Measurements from ENCODE around the gene PRKD2.
"Not testable (repeated sequence)": the region's sequence is repeated elsewhere in the genome, so short reads cannot be mapped to it uniquely, and the experiment has no call there.

The PRKD2 gene

DNA sequence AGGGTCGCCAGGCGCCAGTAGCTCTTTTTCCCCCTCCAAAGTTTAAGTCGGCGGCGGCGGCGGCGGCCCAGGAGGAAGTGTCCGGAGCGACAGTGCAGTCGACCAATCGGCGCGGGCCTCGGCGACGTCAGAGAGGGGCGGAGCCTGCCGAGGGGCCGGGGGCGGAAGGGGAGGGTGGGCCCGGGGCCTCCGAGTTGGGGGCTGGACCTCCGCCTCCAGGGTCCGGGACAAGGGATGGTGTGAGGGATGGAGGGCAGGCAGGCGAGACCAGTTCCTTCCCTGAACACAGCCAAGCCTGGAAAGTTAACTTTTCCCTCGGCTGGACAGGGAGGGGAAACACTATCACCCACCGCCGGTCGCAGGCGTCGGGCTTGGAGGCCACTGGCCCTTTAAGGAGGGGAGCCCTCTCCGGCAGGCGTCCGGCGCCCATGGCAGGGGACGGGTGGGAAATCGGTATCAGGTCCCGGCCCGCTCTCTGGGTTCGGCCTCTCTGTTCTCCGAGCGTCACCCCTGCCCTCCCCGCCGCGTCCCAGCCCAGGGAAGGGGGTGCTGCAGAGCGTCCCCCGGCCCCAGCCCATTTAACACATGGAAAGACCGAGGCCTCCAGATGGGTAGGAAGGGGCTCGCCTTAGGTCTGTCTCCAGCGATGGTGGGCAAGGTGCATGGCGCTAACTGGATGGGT is at the start of gene PRKD2:
Gene PRKD2, minus strand, starts transcription at position 81 of the 682 bp plus-strand sequence. CDS start 744 bp downstream, outside the sequence.
- peak; percentile 60 for DNase-seq (ENCODE audit: low spot score)

DNA sequence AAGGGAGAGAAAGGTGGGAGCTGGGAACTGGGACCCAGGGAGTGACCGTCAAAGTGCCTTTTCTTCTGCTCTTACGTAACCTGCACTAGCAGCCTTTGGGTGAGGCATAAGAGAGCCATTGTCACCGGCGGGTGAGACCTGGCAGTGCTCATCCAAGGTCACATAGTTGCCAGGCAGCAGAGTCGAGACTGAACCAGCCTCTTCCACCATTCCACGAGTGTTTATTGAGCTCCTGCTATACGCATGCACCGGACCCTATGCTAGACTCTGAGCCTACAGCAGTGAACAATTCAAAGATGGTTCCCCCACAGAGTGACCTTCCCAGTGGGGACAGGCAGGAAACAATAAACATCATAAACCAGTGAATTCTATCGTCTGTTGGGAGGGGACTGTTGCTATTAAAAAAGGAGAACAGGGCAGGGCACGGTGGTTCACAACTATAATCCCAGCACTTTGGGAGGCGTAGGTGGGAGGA is 47.9 kb upstream of the PRKD2 start:
- no peak for DNase-seq (ENCODE audit: low spot score)

DNA sequence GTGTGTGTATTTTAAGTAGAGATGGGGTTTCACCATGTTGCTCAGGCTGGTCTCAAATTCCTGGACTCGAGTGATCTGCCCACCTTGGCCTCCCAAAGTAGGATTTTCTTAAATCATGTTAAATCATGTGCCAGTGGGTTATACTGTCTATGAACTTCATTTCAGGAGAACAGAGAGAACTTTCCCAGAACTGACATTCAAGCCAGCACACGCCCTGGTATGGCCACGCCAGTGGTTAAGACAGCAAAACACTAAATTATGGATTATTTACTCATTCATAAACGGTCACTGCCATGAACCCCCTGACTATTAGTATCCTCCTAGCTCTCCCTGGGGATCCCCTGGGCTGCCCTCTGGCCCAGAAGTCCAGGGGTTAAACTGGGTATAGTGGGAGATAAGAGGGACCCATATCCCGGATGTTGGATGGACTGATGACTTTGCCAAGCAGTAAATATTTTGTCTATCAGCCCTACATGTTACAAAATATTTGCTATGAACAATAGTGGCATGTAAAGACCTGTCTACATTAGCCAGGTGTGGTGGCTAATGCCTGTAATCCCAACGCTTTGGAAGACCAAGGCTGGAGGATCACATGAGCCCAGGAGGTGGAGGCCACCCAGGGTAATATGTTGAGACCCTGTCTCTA is 45.5 kb upstream of the PRKD2 start:
- no peak for DNase-seq (ENCODE audit: low spot score)

DNA sequence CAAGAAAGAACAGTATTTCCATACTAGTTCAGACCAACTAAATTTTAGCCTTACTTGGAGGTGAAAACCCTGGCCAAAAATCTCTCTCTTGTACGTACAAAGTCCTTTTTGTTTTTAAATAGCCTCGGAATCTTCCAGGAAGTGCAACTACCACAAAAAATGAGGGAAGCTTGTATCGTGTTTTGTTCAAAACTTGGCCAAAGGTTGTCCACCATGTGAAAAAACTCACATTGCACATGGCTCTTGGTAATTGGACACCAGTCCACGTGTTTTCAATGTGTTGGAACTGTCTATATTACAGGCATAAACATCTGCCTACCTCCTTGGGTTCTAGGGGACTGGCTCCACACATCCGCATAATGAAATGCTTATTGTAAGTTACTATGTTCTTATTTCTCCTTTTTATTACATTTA is 44.5 kb upstream of the PRKD2 start:
- no peak for DNase-seq (ENCODE audit: low spot score)

DNA sequence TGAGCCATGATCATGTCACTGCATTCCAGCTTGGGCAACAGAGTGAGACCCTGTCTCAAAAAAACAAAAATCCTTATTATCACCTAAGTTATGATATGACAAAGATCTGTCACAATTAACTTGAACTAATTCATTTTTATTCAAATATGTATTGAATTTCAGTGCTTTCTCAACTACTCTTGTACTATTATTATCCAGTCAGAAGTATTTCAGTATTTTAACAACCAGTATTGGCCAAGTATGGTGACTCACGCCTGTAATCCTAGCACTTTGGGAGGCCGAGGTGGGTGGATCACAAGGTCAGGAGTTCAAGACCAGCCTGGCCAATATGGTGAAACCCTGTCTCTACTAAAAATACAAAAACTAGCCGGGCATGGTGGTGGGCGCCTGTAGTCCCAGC is 44.0 kb upstream of the PRKD2 start:
- DNase-seq (ENCODE audit: low spot score), result not testable (repeated sequence)

DNA sequence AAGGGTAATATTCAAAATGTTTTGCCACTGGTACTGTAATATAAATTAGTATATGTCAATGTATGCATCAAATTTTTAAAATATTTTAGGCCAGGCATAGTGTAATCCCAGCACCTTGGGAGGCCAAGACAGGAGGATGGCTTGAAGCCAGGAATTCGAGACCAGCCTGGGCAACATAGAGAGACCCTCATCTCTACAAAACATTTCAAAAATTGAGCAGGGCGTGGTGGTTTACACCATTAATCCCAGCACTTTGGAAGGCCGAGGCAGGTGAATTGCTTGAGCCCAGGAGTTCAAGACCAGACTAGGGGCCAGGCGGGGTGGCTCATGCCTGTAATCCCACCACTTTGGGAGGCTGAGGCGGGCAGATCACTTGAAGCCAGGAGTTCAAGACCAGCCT is 43.4 kb upstream of the PRKD2 start:
- DNase-seq (ENCODE audit: low spot score), result no peak

DNA sequence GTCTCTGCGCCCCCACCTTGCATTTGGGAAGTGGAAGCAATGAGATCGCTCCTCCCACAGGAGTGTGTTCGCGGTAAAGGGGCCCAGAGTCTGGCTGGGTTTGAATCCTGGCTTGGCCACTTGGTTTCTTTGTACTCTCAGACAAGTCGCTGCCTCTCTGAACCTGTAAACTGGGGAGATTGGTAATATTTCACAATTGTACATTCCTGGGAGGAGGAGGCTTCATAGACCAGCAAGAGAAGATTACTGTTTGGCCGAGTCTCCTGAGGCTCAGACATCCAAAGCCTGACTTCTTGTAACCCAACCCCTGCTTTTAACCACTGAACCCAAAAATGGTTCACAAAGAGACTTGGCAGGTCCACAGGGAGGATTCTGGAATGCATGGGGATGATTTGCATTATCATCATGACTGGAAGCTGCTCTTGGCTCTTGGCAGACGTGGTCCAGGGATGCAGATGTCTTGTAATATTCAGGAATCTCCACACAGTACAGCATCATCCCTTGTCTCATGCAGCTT is 43.0 kb upstream of the PRKD2 start:
- DNase-seq (ENCODE audit: low spot score), result no peak

DNA sequence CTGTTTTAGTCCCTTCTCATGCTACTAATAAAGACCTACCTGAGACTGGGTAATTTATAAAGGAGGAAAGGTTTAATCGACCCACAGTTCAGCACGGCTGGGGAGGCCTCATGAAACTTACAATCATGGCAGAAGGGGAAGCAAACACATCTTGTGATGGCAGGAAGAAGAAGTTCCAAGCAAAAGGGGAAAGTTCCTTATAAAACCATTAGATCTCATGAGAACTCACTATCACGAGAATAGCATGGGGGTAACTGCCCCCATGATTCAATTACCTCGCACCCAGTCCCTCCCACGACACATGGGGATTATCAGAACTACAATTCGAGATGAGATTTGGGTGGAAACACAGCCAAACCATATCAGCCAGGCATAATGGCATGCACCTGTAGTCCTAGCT is 42.3 kb upstream of the PRKD2 start:
- no peak for DNase-seq (ENCODE audit: low spot score)

DNA sequence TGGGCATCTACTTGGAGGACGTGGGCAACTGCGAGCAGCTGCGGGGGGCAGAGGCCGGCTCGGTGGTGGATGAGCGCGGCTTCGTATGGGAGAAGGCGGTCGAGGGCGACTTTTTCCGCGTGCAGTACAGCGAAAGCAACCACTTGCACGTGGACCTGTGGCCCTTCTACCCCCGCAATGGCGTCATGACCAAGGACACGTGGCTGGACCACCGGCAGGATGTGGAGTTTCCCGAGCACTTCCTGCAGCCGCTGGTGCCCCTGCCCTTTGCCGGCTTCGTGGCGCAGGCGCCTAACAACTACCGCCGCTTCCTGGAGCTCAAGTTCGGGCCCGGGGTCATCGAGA is 39.6 kb upstream of the PRKD2 start:
- DNase-seq (ENCODE audit: low spot score), result no peak

DNA sequence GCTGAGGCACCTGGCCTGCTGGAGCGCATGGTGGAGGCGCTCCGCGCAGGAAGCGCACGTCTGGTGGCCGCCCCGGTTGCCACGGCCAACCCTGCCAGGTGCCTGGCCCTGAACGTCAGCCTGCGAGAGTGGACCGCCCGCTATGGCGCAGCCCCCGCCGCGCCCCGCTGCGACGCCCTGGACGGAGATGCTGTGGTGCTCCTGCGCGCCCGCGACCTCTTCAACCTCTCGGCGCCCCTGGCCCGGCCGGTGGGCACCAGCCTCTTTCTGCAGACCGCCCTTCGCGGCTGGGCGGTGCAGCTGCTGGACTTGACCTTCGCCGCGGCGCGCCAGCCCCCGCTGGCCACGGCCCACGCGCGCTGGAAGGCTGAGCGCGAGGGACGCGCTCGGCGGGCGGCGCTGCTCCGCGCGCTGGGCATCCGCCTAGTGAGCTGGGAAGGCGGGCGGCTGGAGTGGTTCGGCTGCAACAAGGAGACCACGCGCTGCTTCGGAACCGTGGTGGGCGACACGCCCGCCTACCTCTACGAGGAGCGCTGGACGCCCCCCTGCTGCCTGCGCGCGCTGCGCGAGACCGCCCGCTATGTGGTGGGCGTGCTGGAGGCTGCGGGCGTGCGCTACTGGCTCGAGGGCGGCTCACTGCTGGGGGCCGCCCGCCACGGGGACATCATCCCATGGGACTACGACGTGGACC is 39.1 kb upstream of the PRKD2 start:
- no peak for DNase-seq (ENCODE audit: low spot score)

DNA sequence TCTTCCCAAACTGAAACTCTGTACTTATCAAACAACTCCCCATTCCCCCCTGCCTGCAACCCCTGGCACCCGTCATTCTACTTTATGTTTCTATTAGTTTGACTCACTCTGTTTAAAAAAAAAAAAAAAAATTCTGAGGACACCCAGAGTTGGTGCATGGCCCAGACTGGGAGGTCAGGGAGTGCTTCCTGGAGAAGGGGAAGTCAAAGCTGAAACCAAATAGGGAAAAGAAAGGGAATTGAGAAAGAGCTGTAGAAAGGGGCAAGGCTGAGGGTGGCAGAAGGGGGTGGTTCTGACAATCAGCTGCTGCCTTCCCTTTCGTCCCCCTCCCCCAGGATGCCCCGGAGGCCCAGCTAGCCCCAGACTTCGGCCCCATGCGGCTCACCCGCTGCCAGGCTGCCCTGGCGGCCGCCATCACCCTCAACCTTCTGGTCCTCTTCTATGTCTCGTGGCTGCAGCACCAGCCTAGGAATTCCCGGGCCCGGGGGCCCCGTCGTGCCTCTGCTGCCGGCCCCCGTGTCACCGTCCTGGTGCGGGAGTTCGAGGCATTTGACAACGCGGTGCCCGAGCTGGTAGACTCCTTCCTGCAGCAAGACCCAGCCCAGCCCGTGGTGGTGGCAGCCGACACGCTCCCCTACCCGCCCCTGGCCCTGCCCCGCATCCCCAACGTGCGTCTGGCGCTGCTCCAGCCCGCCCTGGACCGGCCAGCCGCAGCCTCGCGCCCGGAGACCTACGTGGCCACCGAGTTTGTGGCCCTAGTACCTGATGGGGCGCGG is 38.4 kb upstream of the PRKD2 start:
- DNase-seq (ENCODE audit: low spot score), result no peak

DNA sequence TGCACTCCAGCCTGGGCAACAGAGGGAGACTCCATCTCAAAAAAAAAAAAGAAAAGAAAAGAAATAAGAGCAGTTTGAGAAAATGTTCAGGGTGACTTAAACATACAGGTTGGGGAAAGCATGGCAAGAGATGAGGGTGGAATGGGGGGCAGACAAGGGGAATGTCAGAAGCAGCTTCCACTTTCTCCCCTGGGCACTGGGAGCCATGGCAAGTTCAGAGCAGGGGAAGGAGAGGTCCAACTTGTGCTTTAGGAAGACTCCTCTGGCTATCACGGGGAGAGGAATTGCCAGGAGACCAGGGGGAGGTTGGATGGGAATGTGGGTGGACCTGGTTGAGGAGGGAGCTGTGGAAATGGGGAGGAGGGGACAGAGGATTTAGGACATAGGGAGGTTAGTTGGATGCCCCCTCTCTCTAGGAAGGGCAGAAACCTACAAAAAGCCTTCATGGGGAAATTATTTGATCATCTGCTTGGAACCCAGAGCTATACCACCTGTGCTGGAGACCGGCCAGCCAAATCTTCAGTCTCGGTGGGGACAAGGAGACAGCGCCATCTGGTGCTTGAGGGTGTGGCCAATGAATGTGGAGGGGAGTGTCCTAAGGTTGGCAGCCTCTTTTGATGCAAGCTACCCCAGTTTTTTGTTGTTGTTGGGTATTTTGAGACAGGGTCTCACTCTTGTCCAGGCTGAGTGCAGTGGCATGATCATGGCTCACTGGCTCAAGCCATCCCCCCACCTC is 36.7 kb upstream of the PRKD2 start:
- DNase-seq (ENCODE audit: low spot score), result no peak

DNA sequence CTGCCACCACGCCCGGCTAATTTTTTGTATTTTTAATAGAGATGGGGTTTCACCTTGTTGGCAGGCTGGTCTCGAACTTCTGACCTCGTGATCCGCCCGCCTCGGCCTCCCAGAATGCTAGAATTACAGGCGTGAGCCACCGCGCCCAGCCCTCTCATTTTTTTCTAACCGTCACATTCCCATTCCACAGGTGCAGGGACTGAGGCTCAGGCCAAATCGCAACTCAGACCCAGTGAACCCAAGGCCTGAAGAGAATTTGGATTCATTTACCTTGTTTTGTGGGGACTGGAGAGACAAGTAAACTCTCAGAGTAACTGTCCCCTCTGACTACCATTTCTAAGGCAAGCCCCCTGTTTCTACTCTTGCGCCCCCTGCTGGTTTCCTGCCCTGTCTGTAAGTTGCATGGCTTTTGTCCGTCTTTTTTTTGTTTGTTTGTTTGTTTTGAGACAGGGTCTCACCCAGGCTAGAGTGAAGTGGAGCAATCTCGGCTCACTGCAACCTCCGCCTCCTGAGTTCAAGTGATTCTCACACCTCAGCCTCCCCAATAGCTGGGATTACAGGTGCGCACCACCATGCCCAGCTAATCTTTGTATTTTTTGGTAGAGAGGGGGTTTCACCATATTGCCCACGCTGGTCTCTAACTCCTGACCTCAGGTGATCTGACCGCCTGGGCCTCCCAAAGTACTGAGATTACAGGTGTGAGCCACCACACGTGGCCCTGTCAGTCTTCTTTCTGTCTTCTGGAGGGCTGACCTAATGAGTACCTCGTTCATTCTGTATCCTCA is 31.6 kb upstream of the PRKD2 start:
- no peak for DNase-seq (ENCODE audit: low spot score)

DNA sequence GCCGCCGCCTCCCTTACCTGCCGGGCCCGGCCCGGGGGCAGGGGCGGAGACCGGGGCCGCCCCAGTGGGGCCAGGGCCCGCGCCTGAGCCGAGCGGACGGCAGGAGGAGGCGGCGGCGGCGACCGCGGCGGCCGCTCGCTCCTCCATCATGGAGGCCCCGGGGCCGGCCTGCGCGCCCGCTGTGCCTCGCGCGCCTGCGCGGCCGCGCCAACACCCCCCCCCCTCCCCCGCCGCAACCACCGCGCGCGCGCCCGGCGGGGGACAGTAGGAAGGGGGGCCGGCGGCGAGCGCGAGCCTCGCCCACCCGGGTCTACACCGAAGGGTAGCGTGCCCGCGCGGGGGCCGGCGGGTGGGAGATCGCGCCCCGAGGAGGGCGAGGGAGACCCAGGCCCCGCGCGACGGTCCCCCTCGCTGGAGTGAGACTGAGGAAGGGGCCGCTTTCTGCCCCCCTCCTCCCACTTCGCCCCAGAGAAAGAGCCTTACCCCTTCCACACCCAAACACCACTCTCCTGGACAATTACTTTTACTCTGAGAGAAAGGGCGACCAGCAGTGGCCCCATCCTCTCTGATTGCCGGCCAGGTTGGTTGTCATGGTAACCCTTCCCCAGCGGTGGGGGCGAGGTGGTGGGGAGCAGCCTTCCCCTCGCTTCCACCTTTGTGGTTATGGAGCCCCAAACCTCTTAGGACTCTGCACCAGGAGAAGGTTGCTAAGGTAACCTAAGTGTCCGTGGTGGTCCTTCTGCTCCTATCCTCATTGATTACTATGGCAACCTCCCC is 29.6 kb upstream of the PRKD2 start, which contains the start of gene STRN4:
Gene STRN4, minus strand, starts transcription at position 170 of the 777 bp plus-strand sequence. Its CDS starts 20 bp downstream, at position 150.
- DNase-seq (ENCODE audit: low spot score), result no peak

DNA sequence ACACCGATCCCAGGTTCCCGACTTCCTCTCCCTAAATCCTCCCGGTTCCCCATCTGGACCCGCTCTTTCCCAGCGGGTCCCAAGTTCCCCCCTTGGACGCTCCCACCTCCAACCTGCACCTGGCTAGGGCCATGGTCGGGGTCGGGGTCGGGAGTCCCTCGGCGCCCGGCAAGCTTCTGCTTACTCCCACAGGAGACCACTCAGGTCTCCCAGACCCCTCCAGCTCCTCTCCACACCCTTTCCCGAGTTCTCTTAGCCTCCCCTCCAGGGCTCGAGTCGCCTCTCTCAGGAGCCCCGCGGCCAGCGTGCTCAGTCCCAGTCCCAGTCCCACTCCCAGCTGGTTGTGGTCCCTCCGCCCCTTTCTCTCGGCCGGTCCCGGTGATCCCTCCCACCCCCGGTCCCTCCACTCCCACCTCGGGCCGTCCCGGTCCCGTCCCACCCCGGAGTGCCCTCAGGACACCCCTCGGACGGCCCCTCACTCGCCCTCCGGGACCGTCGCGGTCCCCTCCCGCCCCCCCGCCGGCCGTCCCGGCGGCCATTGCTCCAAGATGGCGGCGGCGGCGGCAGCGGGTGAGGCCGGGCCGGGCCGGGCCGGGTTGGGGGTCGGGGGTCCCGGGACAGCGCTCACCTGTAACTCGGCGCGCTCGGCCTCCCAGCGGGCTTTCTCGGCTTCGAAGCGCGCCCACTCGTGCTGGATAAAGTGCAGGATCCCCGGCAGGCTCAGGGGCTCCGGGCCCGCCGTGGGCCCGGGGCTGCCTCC is 28.8 kb upstream of the PRKD2 start, which contains the start of gene FKRP:
Gene FKRP, plus strand, starts transcription at position 537 of the 760 bp plus-strand sequence. CDS start 9,394 bp downstream, outside the sequence.
- no peak for DNase-seq (ENCODE audit: low spot score)

DNA sequence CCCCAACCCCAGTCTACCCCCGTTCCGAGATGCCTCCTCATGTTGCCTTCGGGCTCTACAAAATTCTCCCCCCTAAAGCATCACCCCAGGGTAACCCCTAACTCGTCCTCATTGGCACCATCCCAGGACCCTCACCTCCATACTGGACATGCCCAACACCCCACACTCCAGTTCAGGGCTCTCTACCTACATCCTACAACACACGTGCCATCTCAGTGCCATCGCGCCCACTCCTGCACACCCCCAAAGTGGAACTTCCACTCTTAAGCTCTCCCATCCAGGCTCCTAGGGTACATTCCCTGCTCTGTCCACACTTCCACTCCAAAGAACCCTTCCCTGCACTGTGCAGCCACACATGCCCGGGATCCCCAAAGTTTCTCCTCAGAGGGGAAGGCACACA is 28.1 kb upstream of the PRKD2 start:
- DNase-seq (ENCODE audit: low spot score), result no peak

DNA sequence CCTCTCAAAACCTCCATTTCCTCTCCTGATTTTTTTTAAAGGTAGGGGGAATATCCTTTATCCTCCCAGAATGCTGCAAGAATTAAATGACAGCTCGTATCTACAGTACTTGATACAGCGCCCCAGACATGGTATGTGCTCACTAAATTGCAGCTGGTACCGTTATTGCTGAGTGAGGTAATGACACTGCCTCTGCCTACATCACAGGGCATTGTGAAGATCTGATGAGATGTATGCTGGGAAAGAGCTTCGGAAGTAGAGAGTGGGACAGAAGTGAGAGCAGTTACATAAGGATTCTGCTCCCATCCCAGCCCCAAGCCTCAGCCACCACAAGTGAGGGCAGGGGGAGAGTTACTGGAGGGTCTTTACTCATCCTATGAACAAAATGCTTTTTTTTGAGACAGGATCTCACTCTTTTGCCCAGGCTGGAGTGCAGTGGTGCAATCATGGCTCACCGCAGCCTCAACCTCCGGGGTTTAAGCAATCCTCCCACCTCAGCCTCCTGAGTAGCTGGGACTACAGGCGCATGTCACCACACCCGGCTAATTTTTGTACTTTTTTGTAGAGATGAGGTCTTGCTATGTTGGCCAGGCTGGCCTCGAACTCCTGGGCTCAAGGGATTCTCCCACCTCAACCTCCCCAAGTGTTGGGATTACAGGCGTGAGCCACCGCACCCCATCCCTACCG is 27.2 kb upstream of the PRKD2 start:
- DNase-seq (ENCODE audit: low spot score), result no peak

DNA sequence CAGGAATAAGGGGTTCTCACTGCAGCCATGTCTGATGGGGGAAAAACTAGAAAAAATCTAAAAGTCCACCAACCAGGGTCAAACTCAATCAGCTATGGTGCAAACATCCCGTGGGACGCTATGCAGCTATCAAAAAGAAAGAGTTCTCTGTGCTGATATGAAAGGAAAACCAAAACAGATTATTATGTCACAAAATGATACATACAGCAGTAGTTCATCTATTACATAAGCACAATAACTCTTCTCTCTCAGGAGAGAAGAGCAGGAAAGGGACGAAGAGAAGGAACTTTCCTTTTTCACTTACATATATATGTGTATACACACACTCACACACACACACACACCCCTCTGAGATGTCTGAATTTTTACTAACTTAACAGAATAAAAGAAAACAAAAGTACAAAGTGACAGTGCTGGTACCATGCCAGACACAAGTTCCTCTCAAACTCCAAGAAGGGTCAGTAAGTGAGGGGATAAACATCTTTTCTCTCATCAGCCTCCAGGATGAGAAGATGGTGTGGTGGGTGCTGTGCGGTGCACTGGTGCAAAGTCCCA is 26.1 kb upstream of the PRKD2 start:
- no peak for DNase-seq (ENCODE audit: low spot score)
